ENCODE results near the gene TRIM62.

- TF ChIP-seq CTCF (IDR thresholded peaks at IDR 0.05) (no peak), EP300 (IDR thresholded peaks at IDR 0.05) (no peak), POLR2A (IDR thresholded peaks at IDR 0.05) (no peak), POLR2AphosphoS5 (IDR thresholded peaks at IDR 0.05) (no peak)
Observed at GRCh38 chr1:33121728-33122127, 60.1 kb downstream of the TRIM62 start.

Data from gastroesophageal sphincter (tissue), 3 donors.